Dendritic cell treated with granulocyte-macrophage colony-stimulating factor and Interleukin-4, amounts not matched to agents 40 ng/mL and 50 ng/mL, for 4 days (primary cell): ENCODE measurements around the gene NRL.
A peak's percentile ranks its signal among the peaks of the same experiment; 100 is the strongest.
"Not testable (repeated sequence)": the region's sequence is repeated elsewhere in the genome, so short reads cannot be mapped to it uniquely, and the experiment has no call there.

Experiments
- H3K27ac Mint-ChIP-seq: one replicate; pipeline ENCODE4 v1.8.0; 2022; ENCODE audit warnings: mild to moderate bottlenecking, mixed read lengths
- H3K27me3 Mint-ChIP-seq: one replicate; pipeline ENCODE4 v1.8.0; 2022; ENCODE audit warnings: mild to moderate bottlenecking, mixed read lengths
- H3K36me3 Mint-ChIP-seq: one replicate; pipeline ENCODE4 v1.8.0; 2022; ENCODE audit warnings: low read depth, mixed read lengths
- H3K4me1 Mint-ChIP-seq: one replicate; pipeline ENCODE4 v1.8.0; 2022; ENCODE audit warnings: low read depth, mixed read lengths
- H3K4me3 Mint-ChIP-seq: one replicate; pipeline ENCODE4 v1.8.0; 2022; ENCODE audit warnings: mild to moderate bottlenecking, moderate library complexity, mixed read lengths
- H3K9me3 Mint-ChIP-seq: one replicate; pipeline ENCODE4 v1.8.0; 2022; ENCODE audit warnings: mixed read lengths
- intact Hi-C: fragments of 100-400 bp; cut with micrococcal nuclease; formaldehyde crosslinking; loops from one replicate; pipeline ENCODE4 v1.15.0; 2022

NRL gene

GRCh38 chr14:24032727-24033418 is 81.9 kb downstream of the NRL start:
- H3K4me3 Mint-ChIP-seq: no peak overlapping the region

GRCh38 chr14:24031331-24031730 is 83.4 kb downstream of the NRL start:
- peaks cover 45% of the 10 kb centered on the region for H3K4me1 Mint-ChIP-seq
- H3K4me3 Mint-ChIP-seq, H3K27me3 Mint-ChIP-seq, intact Hi-C loops, H3K27ac Mint-ChIP-seq, H3K9me3 Mint-ChIP-seq, H3K36me3 Mint-ChIP-seq: not testable (repeated sequence)

More at GRCh38 chr14:24032727-24033418, 81.9 kb downstream of the NRL start:
- Mint-ChIP-seq H3K27me3 (no peaks in the 10 kb centered on the region), H3K4me1 (peaks cover 51% of the 10 kb centered on the region), H3K9me3 (peaks cover 5% of the 10 kb centered on the region), H3K36me3 (peaks cover 12% of the 10 kb centered on the region), H3K27ac (peak overlapping the region; percentile 1)
- intact Hi-C loops: no loop called here

- H3K9me3 Mint-ChIP-seq, H3K4me3 Mint-ChIP-seq, H3K27ac Mint-ChIP-seq, intact Hi-C loops, H3K36me3 Mint-ChIP-seq, H3K27me3 Mint-ChIP-seq: not testable (repeated sequence)
- peaks cover 34% of the 10 kb centered on the region for H3K4me1 Mint-ChIP-seq
Measured at GRCh38 chr14:24029687-24030086, 85.1 kb downstream of the NRL start.
